Mesenteric fat pad (tissue), 1 donor: ENCODE data around the gene SOX12. TPM values are rescaled to one million over a fixed set of nuclear protein-coding genes. Genes with fewer than 3 reads are reported as not detected.
"Not testable (repeated sequence)": the region's sequence is repeated elsewhere in the genome, so short reads cannot be mapped to it uniquely, and the experiment has no call there.

Experiments
- DNase-seq: peaks from one replicate; pipeline ENCODE4 v3.0.0-alpha.2; 2020; ENCODE audit warnings: low spot score
- total RNA-seq: library from RNA; stranded (reverse); fragmentation: NEBNext Ultra II Directional; extraction: Animal tissue kit (Norgen Biotek cat#: 25700); gene quantifications from one replicate; pipeline ENCODE4 v1.2.1, GENCODE V29; 2021
- donor health status: DM: yes; HTN: yes; CAD: no.

The SOX12 gene
- total RNA-seq, 1 donor from 2014 or later, result 8.5 TPM

DNA sequence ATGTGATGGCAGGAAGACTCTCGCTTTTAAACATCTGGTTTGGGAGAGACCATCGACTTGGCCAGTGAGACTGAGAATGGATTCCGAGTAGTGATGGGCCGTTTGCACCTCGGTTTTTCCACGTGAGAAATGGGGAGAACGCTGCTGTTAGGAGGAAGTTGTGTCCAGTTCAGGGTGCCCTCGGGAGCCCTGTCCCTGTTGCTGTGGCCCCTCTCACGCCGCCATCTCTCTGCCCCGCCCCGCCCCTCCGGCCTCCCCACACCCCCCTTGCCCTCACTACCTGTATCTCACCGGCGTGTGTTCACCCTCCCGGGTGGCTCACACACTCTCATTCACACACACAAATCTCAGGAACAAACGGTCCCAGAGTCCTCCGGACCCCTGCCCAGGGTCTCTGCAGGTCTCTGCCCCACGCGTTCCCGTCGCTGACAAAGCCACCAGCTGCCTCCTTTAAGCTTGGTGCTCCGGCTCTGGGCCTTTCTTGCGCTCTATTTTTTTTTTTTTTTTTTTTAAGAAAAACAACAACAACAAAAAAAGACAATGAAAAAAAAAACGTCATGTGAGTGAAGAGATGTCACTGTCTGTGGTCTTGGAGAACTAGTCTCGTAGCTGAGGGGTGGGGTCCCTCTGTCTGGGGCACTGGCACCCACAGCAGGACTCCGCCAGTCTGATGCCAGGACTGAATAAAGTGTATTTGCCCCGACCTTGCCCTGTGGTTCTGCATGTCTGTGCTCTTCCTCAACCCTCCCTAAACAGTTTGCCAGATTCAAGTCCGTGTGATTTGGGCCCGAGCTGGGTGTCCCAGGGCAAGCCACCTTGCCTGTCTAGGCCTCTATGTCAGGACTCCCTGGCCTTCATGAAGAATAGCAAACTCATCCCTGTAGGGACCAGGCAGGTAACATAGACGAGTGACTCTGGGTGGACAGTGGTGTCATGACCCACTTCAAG, 2.9 kb downstream of the SOX12 start:
- no peak for DNase-seq

- DNase-seq, result no peak
Observed at GRCh38 chr20:328975-329695, 3.8 kb downstream of the SOX12 start.

DNA sequence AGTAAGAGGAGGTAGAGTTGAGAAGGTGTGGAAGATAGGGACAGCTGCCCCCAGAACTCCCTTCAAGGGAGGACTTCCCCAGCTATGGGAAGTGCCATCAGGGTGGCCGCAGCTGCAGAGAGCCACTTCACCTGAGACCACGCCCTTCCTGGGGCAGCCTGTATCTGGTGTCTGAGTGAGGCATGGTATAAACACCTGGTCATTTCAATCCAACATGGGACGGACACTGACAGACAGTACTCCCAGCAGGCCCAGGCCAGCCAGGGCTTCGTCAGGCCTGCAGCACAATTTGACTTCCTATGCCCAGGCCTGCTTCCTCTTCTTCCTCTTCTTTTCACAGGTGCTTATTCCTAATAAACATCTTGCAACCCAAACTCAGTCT, 4.5 kb downstream of the SOX12 start:
- DNase-seq, result no peak

DNA sequence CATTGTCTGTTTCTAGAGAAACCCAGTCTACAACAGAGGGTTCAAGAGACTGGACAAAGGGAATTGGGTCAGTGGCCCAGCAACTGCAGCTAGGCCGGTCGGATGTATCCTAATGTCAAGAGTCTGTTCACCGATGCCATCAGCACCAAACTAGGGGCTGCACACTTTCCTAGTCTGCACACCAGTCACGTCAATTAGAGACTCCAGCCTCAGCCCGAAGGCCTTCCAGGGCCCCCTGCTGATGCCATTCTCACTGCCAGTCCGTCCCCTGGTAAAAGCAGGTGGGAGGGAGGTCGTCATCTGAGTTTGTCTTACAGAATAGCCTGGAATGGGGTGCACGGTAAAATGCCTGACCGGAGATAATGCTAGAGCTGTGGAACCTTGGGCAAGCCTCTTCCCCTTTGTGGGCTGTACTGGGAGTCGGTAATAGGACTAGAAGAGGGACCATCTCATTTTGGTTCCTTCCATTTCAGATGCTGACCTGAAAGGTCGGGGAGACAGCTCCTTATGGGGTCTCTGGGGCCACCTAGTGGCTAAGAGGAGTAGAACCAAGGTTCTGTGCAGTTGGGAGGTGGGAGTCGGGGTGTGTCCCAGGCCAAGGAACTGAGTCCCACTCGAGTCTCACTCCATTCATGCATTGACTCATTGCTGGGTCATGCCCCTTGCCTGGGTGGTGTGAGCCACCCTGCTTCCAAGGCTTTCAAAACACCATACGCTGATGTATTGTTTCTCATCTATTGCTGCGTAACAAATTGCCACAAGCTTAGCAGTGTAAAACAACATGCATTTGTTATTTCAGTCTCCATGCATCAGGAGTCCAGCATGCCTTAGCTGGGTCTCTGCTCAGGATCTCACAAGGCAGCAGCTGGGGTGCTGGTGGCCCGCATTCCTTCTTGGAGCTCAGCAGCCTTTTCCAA, 5.1 kb downstream of the SOX12 start:
- DNase-seq, result no peak

GRCh38 chr20:334578-334977, 9.2 kb downstream of the SOX12 start:
- no peak for DNase-seq

DNA sequence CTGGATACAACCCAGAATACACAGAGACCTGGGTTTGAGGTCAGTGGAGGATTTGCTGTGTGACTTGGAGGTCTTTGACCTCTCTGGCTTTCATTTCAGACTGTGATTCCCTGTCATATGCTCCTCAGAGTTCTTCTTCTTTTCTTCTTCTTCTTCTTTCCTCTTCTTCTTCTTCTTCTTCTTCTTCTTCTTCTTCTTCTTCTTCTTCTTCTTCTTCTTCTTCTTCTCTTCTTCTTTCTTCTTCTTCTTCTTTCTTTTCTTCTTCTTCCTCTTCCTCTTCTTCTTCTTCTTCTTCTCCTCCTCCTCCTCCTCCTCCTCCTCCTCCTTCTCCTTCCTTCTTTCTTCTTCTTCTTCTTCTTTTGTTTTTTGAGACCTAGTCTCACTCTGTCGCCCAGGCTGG, 10.7 kb downstream of the SOX12 start:
- not testable (repeated sequence) for DNase-seq

GRCh38 chr20:341682-342081, 16.3 kb downstream of the SOX12 start:
- DNase-seq, result no peak

GRCh38 chr20:343107-343506, 17.8 kb downstream of the SOX12 start:
- no peak for DNase-seq

- no peak for DNase-seq
Observed at GRCh38 chr20:346033-346639, 20.8 kb downstream of the SOX12 start.

- no peak for DNase-seq
Observed at GRCh38 chr20:346640-347316, 21.4 kb downstream of the SOX12 start, which contains the start of gene NRSN2. Gene NRSN2, plus strand, starts transcription at chr20:347111. Its CDS starts 2,533 bp downstream, at chr20:349644.

DNA sequence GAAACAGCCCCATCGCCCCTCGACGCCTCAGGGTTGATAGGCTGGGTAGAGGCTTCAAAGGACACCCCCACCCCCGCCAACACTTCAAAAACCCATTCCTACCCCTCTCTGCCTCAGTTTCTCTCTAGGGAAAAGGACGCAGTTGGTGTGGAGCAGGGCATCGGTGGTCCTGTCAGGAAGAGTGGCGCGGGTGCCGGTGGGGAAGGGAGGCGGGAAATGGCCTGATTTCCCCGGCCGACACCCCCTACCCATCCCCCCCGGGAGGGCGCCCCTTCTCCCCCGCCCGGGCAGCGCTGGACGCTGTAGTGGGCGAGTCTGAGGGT, 21.9 kb downstream of the SOX12 start:
- DNase-seq, result no peak

GRCh38 chr20:347640-348484, 22.5 kb downstream of the SOX12 start:
- DNase-seq, result peak; percentile 96

DNA sequence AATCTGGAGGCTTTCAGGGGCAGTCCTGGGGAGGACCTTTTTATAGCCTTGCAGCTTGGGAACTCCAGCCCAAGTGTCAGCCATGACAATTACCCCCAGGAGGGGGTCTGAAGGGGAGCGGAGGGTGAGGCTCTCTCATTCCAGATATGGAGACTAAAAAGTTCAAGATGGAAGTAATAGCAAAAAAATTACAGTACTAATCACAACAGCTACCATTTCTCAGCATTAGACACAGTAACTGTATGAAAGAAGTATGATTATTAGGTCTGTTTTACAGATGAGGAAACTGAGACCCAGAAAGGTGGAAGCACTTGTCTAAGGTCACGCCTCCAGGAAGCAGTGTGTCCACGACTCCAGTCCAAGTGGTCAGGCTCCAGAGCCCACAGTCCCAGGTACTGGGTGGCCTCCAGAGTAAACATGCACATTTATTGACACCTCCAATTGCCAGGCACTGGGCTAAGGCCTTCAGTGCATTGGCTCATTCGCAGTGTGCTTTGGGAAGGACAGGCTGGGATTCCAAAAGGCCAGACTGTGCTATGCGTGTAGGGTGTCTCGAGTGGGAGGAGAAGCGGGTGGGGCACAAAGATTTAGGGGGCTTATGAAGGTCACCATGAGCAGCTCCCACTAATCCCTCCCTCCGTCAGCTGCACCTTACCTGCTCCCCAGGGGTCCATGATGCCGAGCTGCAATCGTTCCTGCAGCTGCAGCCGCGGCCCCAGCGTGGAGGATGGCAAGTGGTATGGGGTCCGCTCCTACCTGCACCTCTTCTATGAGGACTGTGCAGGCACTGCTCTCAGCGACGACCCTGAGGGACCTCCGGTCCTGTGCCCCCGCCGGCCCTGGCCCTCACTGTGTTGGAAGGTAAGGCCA, 23.9 kb downstream of the SOX12 start:
- DNase-seq, result no peak

DNA sequence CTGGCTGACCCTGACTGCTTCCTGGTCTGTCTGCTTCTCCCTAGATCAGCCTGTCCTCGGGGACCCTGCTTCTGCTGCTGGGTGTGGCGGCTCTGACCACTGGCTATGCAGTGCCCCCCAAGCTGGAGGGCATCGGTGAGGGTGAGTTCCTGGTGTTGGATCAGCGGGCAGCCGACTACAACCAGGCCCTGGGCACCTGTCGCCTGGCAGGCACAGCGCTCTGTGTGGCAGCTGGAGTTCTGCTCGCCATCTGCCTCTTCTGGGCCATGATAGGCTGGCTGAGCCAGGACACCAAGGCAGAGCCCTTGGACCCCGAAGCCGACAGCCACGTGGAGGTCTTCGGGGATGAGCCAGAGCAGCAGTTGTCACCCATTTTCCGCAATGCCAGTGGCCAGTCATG, 27.8 kb downstream of the SOX12 start:
- no peak for DNase-seq

GRCh38 chr20:354298-354977, 29.1 kb downstream of the SOX12 start:
- no peak for DNase-seq

GRCh38 chr20:356154-356553, 30.8 kb downstream of the SOX12 start:
- DNase-seq, result not testable (repeated sequence)

GRCh38 chr20:356745-357144, 31.4 kb downstream of the SOX12 start:
- DNase-seq, result no peak
